Gastroesophageal sphincter (tissue), 3 donors: ENCODE results near the gene FOXL1.

Experiments
- CTCF ChIP-seq, 4 experiments: fragments of 200-600 bp in 2 of 4; fragments of 450-650 bp in 2 of 4; sonication (generic) in 1 of 4; IDR thresholded peaks; one replicate each; pipeline ENCODE4 v1.5.1; 2017 to 2019; ENCODE audit warnings: antibody characterized with exemption in 4 of 4, mild to moderate bottlenecking in 2 of 4, moderate library complexity in 2 of 4
- POLR2A ChIP-seq, 2 donors: fragments of 450-650 bp; IDR thresholded peaks; one replicate each; pipeline ENCODE4 v1.6.1; 2017; ENCODE audit warnings: antibody characterized with exemption in 2 of 2, mild to moderate bottlenecking in 2 of 2, moderate library complexity in 1 of 2

- TF ChIP-seq CTCF (IDR thresholded peaks at IDR 0.05) (no peak), POLR2A (IDR thresholded peaks at IDR 0.05) (no peak)
Observed at GRCh38 chr16:86610779-86611524, 32.6 kb downstream of the FOXL1 start.
